Measurements from ENCODE around the gene POGK.
A peak's percentile ranks its signal among the peaks of the same experiment; 100 is the strongest.
"Not testable (repeated sequence)": the region's sequence is repeated elsewhere in the genome, so short reads cannot be mapped to it uniquely, and the experiment has no call there.

Gene POGK

DNA sequence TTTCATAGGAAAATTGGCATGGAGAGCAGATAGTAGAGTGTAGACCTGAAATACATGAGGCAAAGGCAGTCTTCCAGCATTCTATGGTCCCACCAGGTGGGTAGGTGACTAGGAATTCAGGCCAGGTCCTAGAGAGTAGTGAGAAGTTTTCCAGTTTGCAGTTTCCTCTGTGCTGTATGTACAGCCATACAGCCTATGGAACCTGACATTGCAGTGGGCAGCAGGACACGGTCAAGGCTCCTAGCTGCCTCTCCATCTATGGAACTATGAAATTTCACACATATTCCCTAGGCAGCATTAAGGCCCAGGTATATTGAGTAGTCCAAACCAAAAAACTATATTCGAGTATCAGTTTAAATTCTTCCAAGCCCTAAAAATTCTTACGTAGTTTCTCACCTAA lies 16.3 kb downstream of the POGK start:
- DNase-seq (ENCODE audit: low spot score) = no peak

DNA sequence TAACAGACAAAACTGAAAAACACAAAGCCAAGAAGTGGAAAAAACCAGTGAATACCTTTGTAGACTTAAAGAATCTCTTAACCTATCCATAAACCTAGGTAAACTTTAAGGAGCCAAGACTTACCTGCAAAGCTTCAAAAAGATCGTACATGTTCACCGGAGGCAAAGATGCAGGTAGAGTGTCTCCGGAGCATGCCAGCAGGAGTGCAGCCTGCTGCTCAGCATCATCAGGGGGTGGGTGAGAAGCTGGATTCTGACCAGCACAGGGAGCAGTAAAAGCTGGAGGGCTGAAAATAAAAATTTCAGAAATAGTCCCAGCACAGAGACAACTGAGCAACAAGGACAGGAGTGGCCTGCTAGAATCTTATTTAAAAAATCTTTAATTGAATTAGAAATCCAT lies 18.7 kb downstream of the POGK start:
- no peak for DNase-seq (ENCODE audit: low spot score)

DNA sequence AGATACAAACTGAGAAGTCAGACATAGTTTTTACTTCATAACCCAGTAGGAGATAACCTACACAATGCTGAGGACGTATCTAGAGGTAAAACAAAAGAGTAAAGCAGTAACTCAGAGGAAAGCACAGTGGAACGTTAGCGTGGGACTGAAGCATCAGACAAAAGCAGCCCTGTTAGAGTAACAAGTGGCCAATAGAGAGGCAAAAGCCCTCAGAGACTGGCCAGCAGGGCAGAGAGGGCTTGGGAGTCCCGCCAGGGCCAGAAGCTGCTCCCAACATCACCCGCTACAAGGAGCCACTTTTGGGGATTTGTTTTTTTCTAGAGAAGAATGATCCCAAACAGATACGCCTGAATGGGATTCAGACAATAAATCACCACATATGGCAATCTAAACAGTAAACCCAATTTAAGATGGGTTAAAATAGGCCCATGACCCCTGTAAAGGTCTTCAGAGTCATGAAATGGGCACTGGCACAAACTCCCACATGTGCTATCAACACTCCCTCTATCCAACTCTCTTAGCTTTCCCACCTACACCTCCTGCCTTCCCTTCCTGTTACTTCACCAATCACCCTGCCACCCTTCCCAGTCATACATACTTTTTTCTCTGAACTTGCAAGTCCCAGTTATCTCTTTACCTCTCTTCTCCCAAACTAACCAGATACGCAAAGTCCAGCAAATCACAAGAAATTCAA lies 19.6 kb downstream of the POGK start:
- DNase-seq (ENCODE audit: low spot score) = peak; percentile 87

DNA sequence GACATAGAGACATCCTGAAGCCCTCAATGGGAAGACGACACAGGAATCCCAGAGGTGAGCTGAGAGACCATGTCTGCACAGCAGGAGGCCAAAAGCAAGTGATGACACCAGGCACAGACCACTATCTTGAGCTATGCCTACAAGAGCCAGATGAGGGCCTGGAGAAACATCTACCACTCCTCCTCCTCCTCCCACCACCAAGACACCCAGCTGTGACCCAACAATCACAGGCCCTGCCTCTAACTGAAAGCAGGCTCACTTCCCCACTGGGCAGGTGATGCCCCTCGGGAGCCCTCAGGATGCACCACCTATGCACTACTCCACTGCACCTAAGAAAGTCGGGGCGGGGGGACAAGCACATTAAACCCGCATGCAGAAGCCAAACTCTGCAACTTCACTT lies 20.3 kb downstream of the POGK start:
- no peak for DNase-seq (ENCODE audit: low spot score)

DNA sequence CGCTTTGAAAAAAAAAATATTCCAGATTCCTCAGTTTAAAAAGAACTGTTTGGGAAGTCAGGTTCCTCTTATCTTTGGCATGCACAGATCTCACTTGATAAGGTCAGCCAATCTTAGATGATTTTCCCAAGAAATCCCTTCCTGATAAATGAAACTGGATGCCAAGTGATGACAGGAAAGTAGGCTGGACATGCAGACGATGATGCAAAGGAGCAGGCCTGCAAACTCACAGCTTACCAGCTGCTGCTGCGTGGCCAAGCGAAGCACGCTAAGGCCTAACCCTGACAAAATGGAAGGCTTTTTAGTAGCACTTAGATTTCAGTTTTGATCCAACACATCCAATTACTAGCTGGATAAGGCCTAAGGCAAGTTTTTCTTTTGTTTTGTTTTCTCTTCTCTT lies 26.7 kb downstream of the POGK start:
- DNase-seq (ENCODE audit: low spot score) = no peak

DNA sequence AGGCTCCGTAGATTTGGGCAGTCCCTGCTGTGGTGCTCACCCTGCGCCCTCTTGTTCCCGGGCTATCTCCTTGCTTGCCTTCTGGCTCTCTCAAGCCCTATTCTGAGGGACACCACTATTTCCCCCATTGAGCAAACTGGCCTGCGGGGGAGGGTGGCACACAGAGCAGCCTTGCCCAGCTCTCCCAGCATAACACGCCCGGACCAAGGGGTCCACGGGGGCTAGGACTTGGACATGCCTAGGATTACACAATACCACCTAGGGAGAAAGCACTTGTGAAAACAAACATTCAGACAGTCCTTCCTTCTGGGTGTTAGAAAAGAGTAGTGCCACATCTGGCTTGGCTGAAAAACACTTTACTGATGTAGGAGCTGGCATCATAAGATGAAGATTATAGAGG lies 29.4 kb downstream of the POGK start:
- DNase-seq (ENCODE audit: low spot score) = no peak

DNA sequence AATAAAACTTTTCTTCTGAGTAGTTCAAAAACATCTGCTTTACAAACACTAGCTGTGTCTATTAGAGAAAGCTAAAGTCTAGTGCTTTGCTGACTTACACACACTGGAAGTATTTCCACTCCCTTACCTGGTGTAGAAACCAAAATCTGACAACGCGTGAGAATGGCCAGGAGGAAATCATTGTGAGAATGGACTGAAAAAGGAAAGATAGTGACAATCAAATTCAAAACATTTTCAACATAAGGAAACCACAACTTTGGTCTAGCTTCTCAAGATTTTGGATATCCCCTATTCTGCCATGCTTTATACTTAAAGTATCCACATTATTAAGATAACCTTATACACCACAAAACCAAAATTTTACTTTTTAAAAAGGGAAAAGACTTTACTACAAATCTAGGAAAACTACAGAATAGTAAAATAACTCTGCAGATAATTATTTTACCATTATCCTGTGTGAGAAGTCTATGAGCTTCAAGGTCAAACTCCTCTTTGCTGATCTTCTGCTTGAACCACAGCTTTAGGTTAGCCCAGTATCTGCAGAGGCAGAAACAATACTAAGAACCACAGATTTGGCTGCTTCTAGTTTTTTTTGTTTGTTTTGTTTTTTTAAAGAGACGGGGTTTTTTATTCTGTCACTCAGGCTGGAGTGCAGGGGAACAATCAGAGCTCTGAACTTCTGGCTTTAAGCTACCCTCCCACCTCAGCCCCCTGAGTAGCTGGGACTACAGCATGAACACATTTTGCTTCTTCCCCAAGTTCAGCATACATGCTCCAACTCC lies 30.2 kb downstream of the POGK start:
- DNase-seq (ENCODE audit: low spot score) = no peak

DNA sequence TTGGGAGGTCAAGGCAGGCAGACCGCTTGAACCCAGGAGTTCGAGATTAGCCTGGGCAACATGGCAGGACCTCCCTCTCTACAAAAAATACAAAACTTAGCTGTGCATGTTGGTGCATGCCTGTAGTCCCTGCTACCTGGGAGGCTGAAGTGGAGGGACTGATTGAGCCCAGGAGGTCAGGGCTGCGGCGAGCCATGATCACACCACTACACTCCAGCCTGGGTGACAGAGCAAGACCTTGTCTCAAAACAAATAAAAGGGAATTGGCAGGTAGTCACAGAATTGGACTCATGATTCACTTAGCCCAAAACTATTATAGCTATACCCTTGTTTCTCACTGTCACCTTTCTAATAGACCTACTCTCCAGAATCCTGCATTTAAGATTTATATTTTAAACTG lies 31.3 kb downstream of the POGK start:
- no peak for DNase-seq (ENCODE audit: low spot score)

DNA sequence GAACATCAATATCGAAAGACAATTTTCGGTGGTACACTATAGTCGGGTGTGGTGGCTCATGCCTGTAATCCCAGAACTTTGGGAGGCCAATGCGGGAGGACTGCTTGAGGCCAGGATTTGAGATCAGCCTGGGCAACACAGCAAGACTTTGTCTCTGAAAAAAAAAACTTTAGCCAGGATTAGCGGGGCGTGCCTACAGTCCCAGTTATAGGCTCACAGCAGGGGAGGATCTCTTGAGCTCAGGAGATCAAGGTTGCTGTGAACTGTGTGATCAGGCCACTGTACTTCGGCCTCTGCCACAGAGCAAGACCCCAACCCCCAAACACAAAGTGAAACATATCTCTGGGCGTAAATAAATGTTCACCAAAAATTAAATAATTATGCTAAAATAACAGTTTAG lies 35.2 kb downstream of the POGK start:
- no peak for DNase-seq (ENCODE audit: low spot score)

DNA sequence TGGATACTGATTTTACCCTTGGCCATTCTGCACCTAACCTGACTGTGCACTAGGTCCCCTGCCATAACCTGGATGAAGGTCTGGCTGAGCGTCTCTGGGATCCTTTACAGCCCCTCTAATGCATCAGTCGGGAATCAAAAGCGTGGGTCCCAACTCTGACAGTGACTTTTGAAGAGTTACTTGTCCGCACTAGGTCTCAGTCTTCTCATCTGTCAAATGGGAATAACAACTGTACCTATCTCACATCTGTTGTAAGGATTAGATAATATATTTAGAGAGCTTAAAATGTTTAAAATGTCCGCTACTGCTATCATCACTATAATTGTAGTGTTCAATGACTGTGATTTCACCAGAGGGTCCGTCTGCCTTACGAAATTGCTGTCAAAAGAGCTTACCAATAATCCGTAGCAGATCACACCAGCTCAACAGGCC lies 36.0 kb downstream of the POGK start:
- DNase-seq (ENCODE audit: low spot score) = no peak

DNA sequence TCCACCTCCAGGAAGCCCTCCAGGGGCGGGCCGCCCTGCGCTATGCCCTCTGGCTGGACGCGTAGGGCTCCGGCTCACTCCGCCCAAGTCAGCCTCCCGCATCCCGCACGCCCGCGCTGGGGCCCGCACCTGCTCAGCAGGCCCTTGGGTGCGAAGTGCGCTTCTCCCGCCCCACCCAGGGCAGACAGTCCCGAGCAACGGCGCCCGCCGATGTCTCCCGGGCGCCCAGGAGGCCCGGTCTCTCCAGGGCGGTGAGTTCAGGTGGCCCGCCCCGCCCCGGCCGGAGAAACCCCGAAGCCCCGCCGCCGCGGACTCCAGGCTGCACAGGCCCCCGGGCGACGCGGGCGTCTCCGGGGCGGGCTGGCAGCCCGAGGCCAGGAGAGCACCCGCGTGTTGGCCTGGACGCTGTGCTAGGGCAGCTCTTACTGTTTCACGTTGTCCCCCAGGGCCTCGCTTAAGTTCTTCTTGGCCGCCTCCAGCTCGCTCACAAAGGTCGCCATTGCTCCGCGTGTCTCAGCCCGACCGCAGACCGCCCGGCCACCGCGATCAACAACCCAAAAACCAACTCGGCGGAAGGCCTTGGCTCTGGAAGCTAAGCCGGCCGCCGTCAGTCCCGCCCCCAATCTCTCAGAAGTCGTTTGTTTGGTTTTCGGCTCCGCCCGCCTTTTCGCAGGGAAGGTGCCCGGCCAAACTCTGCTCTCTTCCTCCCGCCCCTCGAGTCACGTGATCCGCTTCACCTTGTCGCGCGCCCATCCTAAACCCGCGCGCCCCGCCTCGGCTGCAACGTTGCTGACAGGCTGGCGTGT lies 36.7 kb downstream of the POGK start, which contains the start of gene TADA1:
TSS of gene TADA1 (minus strand) at position 531 of the 806 bp plus-strand sequence. CDS start at position 500, 31 bp downstream.
- peak; percentile 98 for DNase-seq (ENCODE audit: low spot score)

DNA sequence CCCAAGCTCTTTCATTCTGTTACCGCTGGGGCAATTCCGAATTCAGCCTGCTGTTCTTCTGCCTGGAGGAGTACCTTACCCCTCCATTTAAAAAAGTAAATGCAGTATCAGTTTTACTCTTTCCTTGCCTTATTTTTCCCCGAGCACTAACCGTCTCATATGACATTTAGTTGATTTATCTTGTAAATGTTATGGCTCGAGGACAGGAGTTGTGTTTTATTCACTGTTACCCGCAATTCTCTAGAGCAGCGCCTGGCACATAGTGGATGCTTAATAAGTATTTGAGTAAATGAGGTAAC lies 37.2 kb downstream of the POGK start:
- no peak for DNase-seq (ENCODE audit: low spot score)

DNA sequence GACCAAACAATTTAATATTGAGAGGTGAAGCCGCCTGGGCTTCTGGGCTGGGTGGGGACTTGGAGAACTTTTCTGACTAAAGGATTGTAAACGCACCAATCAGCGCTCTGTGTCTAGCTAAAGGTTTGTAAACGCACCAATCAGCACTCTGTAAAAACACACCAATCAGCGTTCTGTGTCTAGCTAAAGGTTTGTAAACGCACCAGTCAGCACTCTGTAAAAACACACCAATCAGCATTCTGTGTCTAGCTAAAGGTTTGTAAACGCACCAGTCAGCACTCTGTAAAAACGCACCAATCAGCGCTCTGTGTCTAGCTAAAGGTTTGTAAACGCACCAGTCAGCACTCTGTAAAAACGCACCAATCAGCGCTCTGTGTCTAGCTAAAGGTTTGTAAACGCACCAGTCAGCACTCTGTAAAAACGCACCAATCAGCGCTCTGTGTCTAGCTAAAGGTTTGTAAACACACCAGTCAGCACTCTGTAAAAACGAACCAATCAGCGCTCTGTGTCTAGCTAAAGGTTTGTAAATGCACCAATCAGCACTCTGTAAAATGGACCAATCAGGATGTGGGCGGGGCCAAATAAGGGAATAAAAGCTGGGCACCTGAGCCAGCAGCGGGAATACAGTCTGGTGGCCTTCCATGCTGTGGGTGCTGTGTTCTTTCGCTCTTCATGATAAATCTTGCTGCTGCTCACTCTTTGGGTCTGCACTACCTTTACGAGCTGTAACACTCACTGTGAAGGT lies 39.1 kb downstream of the POGK start:
- DNase-seq (ENCODE audit: low spot score) = not testable (repeated sequence)

DNA sequence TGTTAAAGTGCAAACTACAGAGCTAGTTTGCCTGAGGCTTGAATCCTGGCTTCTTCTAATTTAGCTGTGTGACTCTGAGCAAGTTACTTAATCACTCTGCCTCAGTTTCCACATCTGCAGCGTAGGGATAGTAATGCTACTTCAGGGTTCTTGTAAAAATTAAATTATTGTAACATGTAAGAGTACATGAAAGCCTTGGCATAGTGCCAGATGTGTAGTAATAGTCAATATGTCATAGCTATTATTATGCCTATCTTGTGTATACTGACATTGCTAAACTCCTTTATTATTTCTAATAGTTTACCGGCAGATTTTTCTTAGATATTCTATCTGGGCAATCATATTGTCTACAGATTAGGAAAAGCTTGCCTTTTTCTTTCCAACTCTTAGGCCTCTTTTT lies 43.6 kb downstream of the POGK start:
- DNase-seq (ENCODE audit: low spot score) = no peak

DNA sequence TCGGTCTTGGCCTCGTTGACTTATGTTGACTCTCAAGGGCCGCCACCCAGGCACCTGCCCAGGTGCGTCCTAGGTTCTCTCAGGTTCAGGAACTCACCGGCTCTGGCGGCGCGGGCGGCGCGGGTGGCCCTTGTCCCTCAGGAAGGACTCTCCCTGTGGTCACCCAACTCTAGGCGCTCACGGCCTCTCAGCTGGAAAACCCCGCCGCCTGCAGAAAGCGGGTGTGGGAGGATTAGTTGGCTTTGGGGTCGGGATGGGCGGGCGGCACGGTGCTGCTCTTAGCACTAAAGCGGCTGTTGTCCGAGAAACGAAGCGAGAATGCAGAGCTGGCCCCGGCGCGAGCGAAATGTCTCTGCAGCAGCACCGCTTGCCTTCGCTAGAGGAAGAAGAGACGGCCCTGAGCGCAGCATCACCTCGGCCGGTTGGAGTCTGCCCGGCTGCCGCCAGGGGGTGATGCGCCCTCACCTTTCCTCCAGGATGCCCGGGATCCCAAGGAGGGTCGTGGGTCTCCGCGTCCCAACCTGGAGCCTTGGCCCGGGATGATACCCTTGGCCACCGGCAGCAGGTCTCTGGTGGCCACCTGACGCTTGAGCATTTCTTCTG lies 44.9 kb downstream of the POGK start:
- peak; percentile 32 for DNase-seq (ENCODE audit: low spot score)

DNA sequence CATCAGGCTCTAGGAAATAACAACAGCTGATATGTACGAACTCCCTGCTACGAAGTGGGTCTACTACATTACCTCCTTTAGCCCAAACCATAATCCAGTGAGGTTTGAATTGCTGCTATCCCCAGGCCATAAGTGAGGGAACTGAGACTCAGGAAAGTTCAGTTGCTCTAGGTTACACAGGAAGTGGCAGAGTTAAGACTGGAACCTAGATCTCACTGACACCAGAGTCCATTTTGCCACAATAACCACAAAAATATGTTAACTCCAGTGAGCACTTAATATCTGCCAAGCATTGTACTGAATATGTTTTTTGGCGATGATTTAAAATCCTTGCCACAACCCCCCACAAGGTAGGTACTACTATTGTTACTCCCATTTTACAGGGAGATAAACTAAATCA lies 45.7 kb downstream of the POGK start:
- DNase-seq (ENCODE audit: low spot score) = no peak

DNA sequence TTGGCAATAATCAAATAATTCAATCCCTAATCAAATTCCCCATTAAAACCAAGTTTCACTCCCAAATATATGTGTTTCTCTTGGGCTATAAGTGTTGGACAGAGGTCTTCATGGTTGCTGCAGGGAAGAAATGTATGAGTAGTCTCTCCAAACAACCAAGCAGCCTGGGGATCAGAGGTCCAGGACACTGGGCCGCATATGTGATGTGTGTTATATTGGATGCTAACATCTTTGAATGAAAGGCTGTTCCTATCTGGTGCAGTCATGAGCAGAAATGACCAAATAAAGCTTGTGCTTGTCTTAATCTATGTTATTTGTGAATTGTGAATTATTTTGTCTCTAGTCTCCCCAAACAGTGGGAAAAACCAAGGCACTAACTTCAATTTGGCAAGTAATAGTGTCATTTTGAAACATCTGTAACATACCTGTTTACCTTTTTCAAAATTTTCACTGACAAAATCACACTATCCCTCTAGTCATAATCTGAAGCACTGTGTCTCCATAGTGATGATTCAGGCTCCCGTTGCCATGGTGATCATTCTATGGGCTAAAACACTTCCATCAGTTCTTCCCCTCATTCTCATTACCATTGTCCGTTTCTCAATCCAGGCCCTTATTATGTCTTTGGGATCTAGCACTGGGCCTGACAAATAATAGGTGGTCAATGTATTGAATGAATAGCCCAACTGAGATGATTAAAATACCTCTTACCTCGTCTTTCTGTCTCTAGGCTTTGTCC lies 49.3 kb downstream of the POGK start:
- DNase-seq (ENCODE audit: low spot score) = no peak

DNA sequence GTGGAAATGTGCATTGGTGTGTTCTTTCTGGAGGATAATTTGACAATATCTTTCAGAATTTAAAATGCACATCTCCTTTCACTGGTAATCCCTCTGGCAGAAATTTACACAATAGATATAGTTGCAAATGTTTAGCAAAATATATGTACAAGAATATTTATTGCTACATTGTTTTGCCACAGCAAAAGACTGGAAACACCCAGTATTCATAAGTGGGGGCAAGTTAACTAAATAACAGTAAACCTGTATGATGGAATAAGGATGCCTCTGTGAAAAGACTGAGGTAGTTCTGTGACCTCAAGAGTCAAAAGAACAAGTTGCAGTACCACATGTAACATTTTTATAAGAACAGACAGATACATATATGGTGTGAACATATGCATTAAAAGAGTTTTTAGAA lies 50.5 kb downstream of the POGK start:
- DNase-seq (ENCODE audit: low spot score) = no peak

DNA sequence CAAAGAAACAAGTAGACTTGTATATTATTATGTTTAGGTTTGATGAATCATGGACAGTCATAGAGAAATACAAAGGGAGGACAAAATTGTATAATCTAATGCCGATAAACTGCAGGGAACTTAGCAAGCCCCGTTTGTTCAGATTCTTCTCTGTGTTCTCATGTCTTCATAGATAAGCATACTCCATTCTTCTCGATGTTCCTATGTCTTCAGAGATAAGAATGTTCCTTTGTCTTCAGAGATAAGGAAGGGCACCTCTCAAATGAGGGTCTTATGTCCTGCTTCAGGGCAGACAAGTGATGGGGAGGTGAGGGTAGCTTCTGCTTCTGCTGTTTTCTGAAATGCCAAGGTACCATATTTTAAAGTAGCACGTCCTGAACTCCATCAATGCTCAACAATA lies 56.5 kb downstream of the POGK start:
- no peak for DNase-seq (ENCODE audit: low spot score)

DNA sequence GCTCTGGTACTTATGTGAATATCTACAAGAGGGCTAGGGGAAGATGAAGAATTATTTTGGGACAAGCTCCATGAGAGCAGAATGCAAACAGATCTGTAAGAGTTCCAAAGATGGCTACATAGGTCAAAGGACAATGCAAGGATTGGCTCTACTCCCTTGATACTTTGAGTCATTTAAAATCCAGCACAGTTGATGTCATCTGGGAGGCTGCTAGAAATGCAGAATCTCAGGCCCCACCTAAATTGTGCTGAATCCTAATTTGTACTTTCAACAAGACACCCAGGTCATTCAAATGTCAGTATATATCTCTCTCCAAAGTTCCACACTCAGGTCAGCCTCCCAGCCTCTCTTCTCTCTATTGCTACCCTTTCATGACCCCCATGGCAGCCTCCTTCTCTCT lies 60.5 kb downstream of the POGK start:
- no peak for DNase-seq (ENCODE audit: low spot score)

DNA sequence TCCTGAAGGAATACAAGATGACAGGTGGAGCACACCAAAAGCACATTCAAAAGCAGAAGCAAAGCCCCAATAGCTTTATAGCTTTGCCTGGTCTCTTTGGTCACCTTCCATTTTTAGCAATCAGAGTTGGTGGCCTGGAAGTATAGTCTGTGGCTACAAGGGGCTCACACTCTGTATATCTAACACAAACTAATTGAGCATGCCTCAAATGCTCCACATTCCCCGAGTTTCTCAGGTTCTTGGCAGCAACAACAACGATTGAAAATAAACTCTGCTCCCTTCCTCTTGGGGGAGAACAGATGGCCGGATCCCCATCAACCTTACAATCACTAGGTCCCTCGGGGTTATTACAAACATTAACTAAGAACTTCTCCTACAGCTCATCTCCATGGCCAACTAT lies 61.7 kb downstream of the POGK start:
- DNase-seq (ENCODE audit: low spot score) = no peak

Data from putamen (tissue), 1 donor.